Astrocyte (in vitro differentiated cells and primary cell): ENCODE data around the gene CLN5. TPM values are rescaled to one million over a fixed set of nuclear protein-coding genes. Genes with fewer than 3 reads are reported as not detected.

Experiments used
- DNase-seq: peaks from one replicate; pipeline ENCODE4 v3.0.0-alpha.2; 2010; ENCODE audit warnings: low read depth
- FAIRE-seq: peaks from 2 replicates; lab custom pipeline; 2011; peaks lifted over from hg19 to GRCh38; lab: Jason Lieb, UNC
- H2AFZ ChIP-seq: 2 replicates; pipeline ENCODE4 v1.6.0; 2012; ENCODE audit warnings: low read depth, low read length, inconsistent platforms
- H3K27ac ChIP-seq: 2 replicates; pipeline ENCODE4 v1.5.1; 2011; ENCODE audit warnings: low read depth, low read length, inconsistent platforms
- H3K27me3 ChIP-seq: 2 replicates; pipeline ENCODE4 v1.6.0; 2011; ENCODE audit warnings: low read length, inconsistent platforms; ENCODE audit not compliant: insufficient read depth
- H3K36me3 ChIP-seq: 2 replicates; pipeline ENCODE4 v1.5.1; 2011; ENCODE audit warnings: low read length, inconsistent platforms; ENCODE audit not compliant: insufficient read depth
- H3K4me1 ChIP-seq: 2 replicates; pipeline ENCODE4 v1.5.1; 2011; ENCODE audit warnings: low read length, inconsistent platforms; ENCODE audit not compliant: insufficient read depth
- H3K4me2 ChIP-seq: 2 replicates; pipeline ENCODE4 v1.6.0; 2012; ENCODE audit warnings: low read length, inconsistent platforms
- H3K4me3 ChIP-seq: 2 replicates; pipeline ENCODE4 v1.5.1; 2011; ENCODE audit warnings: low read depth, mild to moderate bottlenecking, low read length, inconsistent platforms; ENCODE audit not compliant: insufficient read depth
- H3K79me2 ChIP-seq: 2 replicates; pipeline ENCODE4 v1.6.0; 2012; ENCODE audit warnings: mild to moderate bottlenecking, low read length, inconsistent platforms; ENCODE audit not compliant: insufficient read depth
- H3K9ac ChIP-seq: 2 replicates; pipeline ENCODE4 v1.6.0; 2012; ENCODE audit warnings: mild to moderate bottlenecking, low read length, inconsistent platforms
- H3K9me3 ChIP-seq: 2 replicates; pipeline ENCODE4 v1.5.1; 2012; ENCODE audit warnings: low read depth, mild to moderate bottlenecking, low read length, inconsistent platforms; ENCODE audit not compliant: insufficient read depth
- H4K20me1 ChIP-seq: 2 replicates; pipeline ENCODE4 v1.6.0; 2012; ENCODE audit warnings: low read length, inconsistent platforms; ENCODE audit not compliant: insufficient read depth
- H3K27ac Mint-ChIP-seq: one replicate; pipeline ENCODE4 v1.8.0; 2021; ENCODE audit warnings: mild to moderate bottlenecking, mixed read lengths; ENCODE audit not compliant: unreplicated experiment
- H3K27me3 Mint-ChIP-seq: one replicate; pipeline ENCODE4 v1.8.0; 2021; ENCODE audit warnings: low read depth, mixed read lengths; ENCODE audit not compliant: unreplicated experiment
- H3K36me3 Mint-ChIP-seq: one replicate; pipeline ENCODE4 v1.8.0; 2021; ENCODE audit warnings: low read depth, mixed read lengths; ENCODE audit not compliant: unreplicated experiment
- H3K4me1 Mint-ChIP-seq: one replicate; pipeline ENCODE4 v1.8.0; 2021; ENCODE audit warnings: low read depth, mixed read lengths; ENCODE audit not compliant: unreplicated experiment
- H3K4me3 Mint-ChIP-seq: one replicate; pipeline ENCODE4 v1.8.0; 2021; ENCODE audit warnings: mild to moderate bottlenecking, moderate library complexity, mixed read lengths; ENCODE audit not compliant: unreplicated experiment
- H3K9me3 Mint-ChIP-seq: one replicate; pipeline ENCODE4 v1.8.0; 2021; ENCODE audit warnings: mild to moderate bottlenecking, mixed read lengths; ENCODE audit not compliant: unreplicated experiment
- CTCF ChIP-seq: IDR thresholded peaks from 2 replicates; pipeline ENCODE4 v1.5.1; 2011; ENCODE audit warnings: low read depth, mild to moderate bottlenecking, inconsistent platforms, low read length, moderate library complexity; ENCODE audit not compliant: insufficient read depth
- EZH2 ChIP-seq: IDR thresholded peaks from 2 replicates; pipeline ENCODE4 v1.6.1; 2012; ENCODE audit warnings: mild to moderate bottlenecking, low read length, inconsistent platforms; ENCODE audit not compliant: insufficient read depth
- total RNA-seq: library from RNA; stranded (reverse); gene quantifications from 2 replicates; pipeline ENCODE4 v1.2.1, GENCODE V29; 2021

The CLN5 gene
- total RNA-seq, 1 donor from 2014 or later: 32.9 TPM

GRCh38 chr13:76969488-76970365, 22.2 kb upstream of the CLN5 start:
- no peaks in the 10 kb centered on the region for H3K9me3 ChIP-seq
- FAIRE-seq (no peak), DNase-seq (no peak)
- H3K36me3 ChIP-seq: no peaks in the 10 kb centered on the region
- no peak overlapping the region for H3K4me2 ChIP-seq
- H3K9ac ChIP-seq: no peak overlapping the region
- no peak overlapping the region for H3K4me3 Mint-ChIP-seq
- H3K9me3 Mint-ChIP-seq: no peaks in the 10 kb centered on the region
- H3K27me3 Mint-ChIP-seq: peaks cover 3% of the 10 kb centered on the region
- peaks cover 11% of the 10 kb centered on the region for H3K27me3 ChIP-seq
- no peaks in the 10 kb centered on the region for H4K20me1 ChIP-seq
- H3K27ac Mint-ChIP-seq: peak overlapping the region; percentile 41
- H3K27ac ChIP-seq: no peak overlapping the region
- no peak overlapping the region for H3K4me3 ChIP-seq
- H3K36me3 Mint-ChIP-seq: no peaks in the 10 kb centered on the region
- peaks cover 15% of the 10 kb centered on the region for H3K4me1 Mint-ChIP-seq
- H2AFZ ChIP-seq: no peak overlapping the region
- peaks cover 8% of the 10 kb centered on the region for H3K4me1 ChIP-seq
- H3K79me2 ChIP-seq: no peaks in the 10 kb centered on the region
- no peak for TF ChIP-seq EZH2
- TF ChIP-seq CTCF: no peak

GRCh38 chr13:76971215-76971614, 20.7 kb upstream of the CLN5 start:
- no peak overlapping the region for H3K9ac ChIP-seq
- DNase-seq (no peak), FAIRE-seq (no peak)
- no peaks in the 10 kb centered on the region for H4K20me1 ChIP-seq
- H3K27ac ChIP-seq: no peak overlapping the region
- H3K4me3 Mint-ChIP-seq: no peak overlapping the region
- H3K9me3 Mint-ChIP-seq: no peaks in the 10 kb centered on the region
- H3K79me2 ChIP-seq: no peaks in the 10 kb centered on the region
- no peak overlapping the region for H2AFZ ChIP-seq
- peaks cover 11% of the 10 kb centered on the region for H3K27me3 ChIP-seq
- H3K36me3 Mint-ChIP-seq: no peaks in the 10 kb centered on the region
- peaks cover 3% of the 10 kb centered on the region for H3K27me3 Mint-ChIP-seq
- H3K36me3 ChIP-seq: no peaks in the 10 kb centered on the region
- no peak overlapping the region for H3K27ac Mint-ChIP-seq
- no peak overlapping the region for H3K4me3 ChIP-seq
- no peak overlapping the region for H3K4me2 ChIP-seq
- no peak for TF ChIP-seq CTCF
- TF ChIP-seq EZH2: no peak
- no peaks in the 10 kb centered on the region for H3K4me1 ChIP-seq
- no peaks in the 10 kb centered on the region for H3K9me3 ChIP-seq
- peaks cover 7% of the 10 kb centered on the region for H3K4me1 Mint-ChIP-seq
